Measurements from ENCODE around the gene IL1F10.
"Not testable (repeated sequence)": the region's sequence is repeated elsewhere in the genome, so short reads cannot be mapped to it uniquely, and the experiment has no call there.

The IL1F10 gene

DNA sequence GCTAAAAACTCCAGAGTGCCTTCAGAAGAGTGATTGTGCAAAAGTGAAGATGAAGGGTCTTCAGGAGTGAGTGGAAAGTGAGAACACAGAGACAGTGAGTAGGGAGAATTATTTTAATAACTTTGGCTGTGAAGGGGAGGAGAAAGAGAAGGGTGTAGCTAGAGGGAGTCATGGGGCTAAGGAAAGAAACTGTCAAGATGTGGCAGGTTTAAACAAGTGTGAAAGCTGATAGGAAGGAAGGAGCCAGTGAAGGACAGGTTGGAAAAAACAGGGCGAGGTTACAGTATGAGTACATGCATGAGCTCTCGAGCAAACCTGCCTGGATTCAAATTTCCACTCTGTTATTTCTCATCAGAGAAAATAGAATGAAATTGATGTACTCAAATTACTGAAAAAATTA is 17.8 kb downstream of the IL1F10 start:
- no peak overlapping the region for H3K4me3 ChIP-seq (ENCODE audit: low read depth, low read length)
- no peak for DNase-seq (ENCODE audit: low read depth)
- TF ChIP-seq, protein P1, sequence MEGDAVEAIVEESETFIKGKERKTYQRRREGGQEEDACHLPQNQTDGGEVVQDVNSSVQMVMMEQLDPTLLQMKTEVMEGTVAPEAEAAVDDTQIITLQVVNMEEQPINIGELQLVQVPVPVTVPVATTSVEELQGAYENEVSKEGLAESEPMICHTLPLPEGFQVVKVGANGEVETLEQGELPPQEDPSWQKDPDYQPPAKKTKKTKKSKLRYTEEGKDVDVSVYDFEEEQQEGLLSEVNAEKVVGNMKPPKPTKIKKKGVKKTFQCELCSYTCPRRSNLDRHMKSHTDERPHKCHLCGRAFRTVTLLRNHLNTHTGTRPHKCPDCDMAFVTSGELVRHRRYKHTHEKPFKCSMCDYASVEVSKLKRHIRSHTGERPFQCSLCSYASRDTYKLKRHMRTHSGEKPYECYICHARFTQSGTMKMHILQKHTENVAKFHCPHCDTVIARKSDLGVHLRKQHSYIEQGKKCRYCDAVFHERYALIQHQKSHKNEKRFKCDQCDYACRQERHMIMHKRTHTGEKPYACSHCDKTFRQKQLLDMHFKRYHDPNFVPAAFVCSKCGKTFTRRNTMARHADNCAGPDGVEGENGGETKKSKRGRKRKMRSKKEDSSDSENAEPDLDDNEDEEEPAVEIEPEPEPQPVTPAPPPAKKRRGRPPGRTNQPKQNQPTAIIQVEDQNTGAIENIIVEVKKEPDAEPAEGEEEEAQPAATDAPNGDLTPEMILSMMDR (IDR thresholded peaks at IDR 0.05; ENCODE audit: insufficient read depth, low read depth, low read length, missing control alignments) = no peak

- DNase-seq (ENCODE audit: low read depth) = no peak
- TF ChIP-seq, protein P1 (IDR thresholded peaks at IDR 0.05; ENCODE audit: insufficient read depth, low read depth, low read length, missing control alignments) = no peak
- no peak overlapping the region for H3K4me3 ChIP-seq (ENCODE audit: low read depth, low read length)
These were observed 20.6 kb downstream of the IL1F10 start for GRCh38 chr2:113088213-113088992.

GRCh38 chr2:113089916-113090315 is 22.1 kb downstream of the IL1F10 start:
- no peak overlapping the region for H3K4me3 ChIP-seq (ENCODE audit: low read depth, low read length)
- TF ChIP-seq, protein P1 (IDR thresholded peaks at IDR 0.05; ENCODE audit: insufficient read depth, low read depth, low read length, missing control alignments) = no peak
- peak; percentile 12 for DNase-seq (ENCODE audit: low read depth)

DNA sequence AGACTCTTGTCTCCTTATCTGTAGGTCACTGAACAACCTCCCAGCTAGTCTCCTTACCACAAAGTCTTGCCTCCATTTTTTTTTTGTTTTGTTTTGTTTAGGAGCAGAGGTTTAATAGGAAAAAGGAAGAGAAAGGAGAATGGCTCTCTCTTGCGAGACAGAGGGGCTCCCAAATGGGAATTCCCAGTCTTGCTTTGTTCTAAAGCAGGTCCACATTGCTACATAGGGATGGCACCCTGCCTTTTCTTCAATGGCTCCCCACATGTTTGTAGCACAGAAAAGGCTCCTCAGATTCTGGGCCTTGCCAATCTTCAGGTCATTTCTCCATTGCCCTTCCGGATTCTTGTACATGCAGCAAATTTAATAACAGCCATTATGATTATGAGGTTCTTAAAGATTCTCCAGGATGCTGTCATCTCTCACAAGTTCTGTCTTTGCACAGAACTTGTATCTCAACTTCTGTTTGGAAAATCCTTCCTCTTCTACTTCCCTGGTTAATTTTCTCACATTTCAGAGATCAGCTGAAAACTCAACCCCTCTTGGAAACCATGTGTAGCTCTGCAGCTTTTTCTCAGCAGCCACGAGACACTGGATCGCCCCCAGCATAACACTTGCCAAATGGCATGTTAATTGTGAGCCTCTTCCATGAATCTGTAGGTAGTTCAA is 23.6 kb downstream of the IL1F10 start:
- TF ChIP-seq, protein P1 (IDR thresholded peaks at IDR 0.05; ENCODE audit: insufficient read depth, low read depth, low read length, missing control alignments) = no peak
- no peak for DNase-seq (ENCODE audit: low read depth)
- H3K4me3 ChIP-seq (ENCODE audit: low read depth, low read length) = no peak overlapping the region

DNA sequence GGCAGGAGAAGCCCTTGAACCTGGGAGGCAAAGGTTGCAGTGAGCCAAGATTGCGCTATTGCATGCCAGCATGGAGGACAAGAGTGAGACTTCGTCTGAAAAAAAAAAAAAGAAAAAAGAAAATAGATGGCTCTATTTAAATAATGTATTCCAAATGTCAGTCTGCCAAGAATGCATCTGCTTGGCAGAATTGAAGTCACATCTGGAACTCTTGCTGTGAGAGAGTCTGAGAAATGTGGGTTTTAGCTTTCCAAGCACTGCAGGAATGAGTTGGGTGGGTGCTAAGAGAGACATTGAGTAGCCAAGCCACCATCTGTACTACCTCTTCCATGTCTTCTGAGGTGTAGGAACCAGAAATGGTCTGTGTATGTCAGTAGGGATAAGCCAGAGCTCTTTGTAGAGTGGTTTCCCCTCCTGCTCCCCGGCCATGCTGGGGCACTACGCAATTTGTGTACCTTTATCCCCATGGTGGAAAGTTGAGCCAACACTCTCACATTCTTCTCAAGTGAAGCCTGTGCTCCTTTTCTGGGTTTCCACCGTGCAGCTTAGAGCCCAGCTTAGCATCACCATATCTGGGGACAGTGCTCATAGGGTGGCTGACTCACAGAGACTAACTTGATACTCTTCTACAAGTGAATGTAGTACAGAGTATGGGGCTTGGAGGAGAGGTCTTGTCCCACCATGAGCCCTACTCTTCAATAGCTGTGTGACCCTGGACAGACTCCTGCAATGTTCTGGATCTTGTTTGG is 25.3 kb downstream of the IL1F10 start:
- TF ChIP-seq, protein P1 (IDR thresholded peaks at IDR 0.05; ENCODE audit: insufficient read depth, low read depth, low read length, missing control alignments) = no peak
- DNase-seq (ENCODE audit: low read depth) = no peak
- no peak overlapping the region for H3K4me3 ChIP-seq (ENCODE audit: low read depth, low read length)

DNA sequence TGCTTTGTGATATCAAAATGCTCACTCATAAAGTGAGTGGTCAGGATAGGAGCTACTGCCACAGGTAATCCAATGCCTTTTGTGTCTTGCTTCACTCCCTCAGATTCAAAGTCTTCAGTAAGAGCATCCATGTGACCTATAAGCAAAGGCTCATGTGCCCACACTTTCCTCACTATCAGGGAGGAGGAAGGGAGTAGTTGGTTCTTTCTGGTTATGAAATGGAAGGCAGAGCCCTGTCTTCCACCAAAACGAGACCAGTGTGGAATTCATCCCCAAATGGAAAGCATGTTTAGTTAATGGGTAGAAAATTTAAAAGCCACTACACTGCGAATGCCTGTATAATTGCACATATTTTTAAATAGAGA is 25.8 kb downstream of the IL1F10 start:
- TF ChIP-seq, protein P1 (IDR thresholded peaks at IDR 0.05; ENCODE audit: insufficient read depth, low read depth, low read length, missing control alignments) = no peak
- DNase-seq (ENCODE audit: low read depth) = no peak
- H3K4me3 ChIP-seq (ENCODE audit: low read depth, low read length) = no peak overlapping the region

DNA sequence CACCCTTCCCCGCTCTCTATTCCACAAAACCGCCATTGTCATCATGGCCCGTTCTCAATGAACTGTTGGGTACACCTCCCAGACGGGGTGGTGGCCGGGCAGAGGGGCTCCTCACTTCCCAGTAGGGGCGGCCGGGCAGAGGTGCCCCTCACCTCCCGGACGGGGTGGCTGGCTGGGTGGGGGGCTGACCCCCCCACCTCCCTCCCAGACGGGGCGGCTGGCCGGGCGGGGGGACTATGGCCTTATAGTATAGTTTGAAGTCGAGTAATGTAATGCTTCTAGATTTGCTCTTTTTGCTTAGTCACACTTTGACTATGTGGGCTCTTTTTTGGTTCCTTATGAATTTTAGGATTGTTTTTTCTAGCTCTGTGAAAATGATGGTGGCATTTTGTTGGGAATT is 28.5 kb downstream of the IL1F10 start:
- H3K4me3 ChIP-seq (ENCODE audit: low read depth, low read length); DNase-seq (ENCODE audit: low read depth): not testable (repeated sequence)

DNA sequence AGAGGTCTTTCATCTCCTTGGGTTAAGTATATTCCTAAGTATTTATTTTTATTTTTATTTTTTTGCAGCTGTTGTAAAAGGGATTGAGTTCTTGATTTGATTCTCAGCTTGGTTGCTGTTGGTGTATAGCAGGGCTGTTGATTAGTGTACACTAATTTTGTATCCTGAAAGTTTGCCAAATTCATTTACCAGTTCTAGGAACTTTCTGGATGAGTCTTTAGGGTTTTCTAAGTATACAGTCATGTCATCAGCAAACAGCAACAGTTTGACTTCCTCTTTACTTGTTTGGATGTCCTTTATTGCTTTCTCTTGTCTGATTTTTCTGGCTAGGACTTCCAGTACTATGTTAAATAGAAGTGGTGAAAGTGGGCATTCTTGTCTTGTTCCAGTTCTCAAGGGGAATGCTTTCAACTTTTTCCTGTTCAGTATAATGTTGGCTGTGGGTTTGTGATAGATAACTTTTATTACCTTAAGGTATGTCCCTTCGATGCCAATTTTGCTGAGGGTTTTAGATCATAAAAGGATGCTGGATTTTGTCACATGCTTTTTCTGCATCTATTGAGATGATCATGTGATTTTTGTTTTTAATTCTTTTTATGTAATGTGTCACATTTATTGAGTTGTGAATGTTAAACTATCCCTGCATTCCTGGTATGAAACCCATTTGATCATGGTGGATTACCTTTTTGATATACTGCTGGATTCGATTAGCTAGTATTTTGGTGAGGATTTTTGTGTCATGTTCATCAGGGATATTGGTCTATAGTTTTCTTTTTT is 29.3 kb downstream of the IL1F10 start:
- DNase-seq (ENCODE audit: low read depth) = not testable (repeated sequence)

More for the DNA sequence above, 29.3 kb downstream of the IL1F10 start:
- not testable (repeated sequence) for H3K4me3 ChIP-seq (ENCODE audit: low read depth, low read length)

All from GM12865 (cell line).